ENCODE data around the gene C14orf180.

GRCh38 chr14:104550861-104551728 lies 28.5 kb upstream of the C14orf180 start:
- TF ChIP-seq GATA2 (IDR thresholded peaks at IDR 0.05; ENCODE audit: low read depth, low read length) (no peak), GATA3 (IDR thresholded peaks at IDR 0.05; ENCODE audit: low read depth, low read length) (no peak)

Data from SH-SY5Y (cell line).